DMS 273 (cell line): ENCODE results near the gene BZW1.

Source experiments
- DNase-seq: peaks from one replicate; lab custom pipeline; 2025; ENCODE audit not compliant: unreplicated experiment; lab: John Stamatoyannopoulos, UW

BZW1 gene

GRCh38 chr2:200873560-200873959 is 61.9 kb downstream of the BZW1 start:
- no peak for DNase-seq
